Coronary artery (tissue), 2 donors: Measurements from ENCODE around the gene ACOX1.

Source experiments
- DNase-seq: peaks from one replicate; pipeline ENCODE4 v3.0.0-alpha.2; 2017; ENCODE audit warnings: low spot score
- H3K27ac ChIP-seq, 2 donors: fragments of 200-600 bp; sonication (generic); one replicate each; pipeline ENCODE4 v1.5.1; 2016 to 2019
- H3K4me3 ChIP-seq: fragments of 200-600 bp; sonication (generic); 2 replicates; pipeline ENCODE4 v1.5.1; 2016; ENCODE audit warnings: mild to moderate bottlenecking, moderate library complexity
- CTCF ChIP-seq: fragments of 200-600 bp; sonication (generic); IDR thresholded peaks from one replicate; pipeline ENCODE4 v1.5.1; 2019; ENCODE audit warnings: antibody characterized with exemption

ACOX1 gene

GRCh38 chr17:75922963-75923874, 55.7 kb downstream of the ACOX1 start:
- TF ChIP-seq CTCF, result no peak
- H3K4me3 ChIP-seq, result no peak overlapping the region
- DNase-seq, result no peak
- H3K27ac ChIP-seq, result no peak overlapping the region

DNA sequence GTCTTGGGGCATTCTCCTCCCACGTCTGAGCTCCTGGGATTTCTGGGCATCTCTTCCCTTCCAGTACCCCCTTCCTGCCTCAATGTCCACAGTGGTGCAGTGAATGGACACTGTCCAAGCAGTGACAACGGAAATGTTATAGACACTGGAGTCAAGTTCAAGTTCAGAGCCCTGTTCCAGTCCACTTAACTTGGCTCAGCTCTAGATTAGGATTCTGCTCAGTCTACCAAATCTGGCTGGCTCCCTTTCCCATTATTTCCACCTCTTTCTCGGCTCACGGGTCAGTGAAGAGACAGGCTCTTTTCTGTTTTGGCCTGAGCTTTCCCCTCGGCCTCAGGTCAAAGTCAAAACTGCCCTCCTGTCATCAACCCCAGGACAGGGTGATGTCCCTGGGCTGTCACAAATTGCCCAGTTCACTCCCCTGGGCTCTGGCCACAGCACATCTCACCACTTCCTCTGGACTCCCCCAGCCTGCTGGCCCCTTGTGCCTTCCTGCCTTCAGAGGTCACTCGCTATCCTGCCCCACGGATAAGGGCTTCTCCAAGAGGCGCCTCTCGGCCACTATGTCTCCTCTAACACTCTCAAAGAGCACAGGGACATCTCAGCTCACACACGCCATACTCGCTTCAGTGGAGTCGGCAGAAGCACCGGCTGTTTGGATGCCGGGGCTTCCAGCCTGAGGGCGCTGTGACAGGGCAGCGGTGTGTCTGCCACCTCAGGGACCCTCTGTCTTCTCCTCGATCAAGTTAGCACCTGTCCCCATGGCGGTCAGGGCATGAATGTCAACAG, 56.6 kb downstream of the ACOX1 start:
- no peak overlapping the region for H3K4me3 ChIP-seq
- no peak for DNase-seq
- no peak overlapping the region for H3K27ac ChIP-seq
- TF ChIP-seq CTCF, result no peak

- TF ChIP-seq CTCF, result no peak
- no peak for DNase-seq
- H3K27ac ChIP-seq, result no peak overlapping the region
- no peak overlapping the region for H3K4me3 ChIP-seq
These were observed 57.4 kb downstream of the ACOX1 start for GRCh38 chr17:75921596-75921995.

DNA sequence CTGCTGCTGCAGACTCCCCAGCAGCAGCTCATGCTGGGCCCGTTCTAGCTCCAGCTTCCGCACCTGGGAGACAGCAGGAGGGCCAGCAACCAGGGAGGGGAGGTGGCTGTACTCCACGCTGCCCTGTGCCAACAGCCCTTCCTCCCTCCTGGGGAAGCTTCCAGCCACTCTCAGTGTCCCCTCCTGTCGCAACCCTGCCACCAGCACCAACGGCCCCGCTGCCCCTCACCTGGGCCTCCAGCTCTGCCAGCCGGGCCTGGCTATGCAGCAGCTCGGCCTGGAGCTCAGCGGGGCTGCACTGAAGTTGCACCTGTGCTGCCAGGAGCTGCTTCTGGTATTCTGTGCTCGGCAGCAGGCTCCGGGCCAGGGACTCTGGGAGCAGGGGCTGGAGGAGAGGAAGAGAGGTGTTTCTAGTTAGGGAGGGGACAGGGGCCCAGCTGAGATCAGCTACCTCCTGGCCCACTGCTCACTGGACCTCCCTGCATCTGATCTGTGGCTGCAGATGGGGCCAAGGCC, 58.9 kb downstream of the ACOX1 start:
- Histone ChIP-seq H3K27ac (no peak overlapping the region), H3K4me3 (no peak overlapping the region)
- no peak for TF ChIP-seq CTCF
- no peak for DNase-seq

GRCh38 chr17:75919611-75920010, 59.4 kb downstream of the ACOX1 start:
- TF ChIP-seq CTCF, result no peak
- Histone ChIP-seq H3K27ac (no peak overlapping the region), H3K4me3 (no peak overlapping the region)
- DNase-seq, result no peak

DNA sequence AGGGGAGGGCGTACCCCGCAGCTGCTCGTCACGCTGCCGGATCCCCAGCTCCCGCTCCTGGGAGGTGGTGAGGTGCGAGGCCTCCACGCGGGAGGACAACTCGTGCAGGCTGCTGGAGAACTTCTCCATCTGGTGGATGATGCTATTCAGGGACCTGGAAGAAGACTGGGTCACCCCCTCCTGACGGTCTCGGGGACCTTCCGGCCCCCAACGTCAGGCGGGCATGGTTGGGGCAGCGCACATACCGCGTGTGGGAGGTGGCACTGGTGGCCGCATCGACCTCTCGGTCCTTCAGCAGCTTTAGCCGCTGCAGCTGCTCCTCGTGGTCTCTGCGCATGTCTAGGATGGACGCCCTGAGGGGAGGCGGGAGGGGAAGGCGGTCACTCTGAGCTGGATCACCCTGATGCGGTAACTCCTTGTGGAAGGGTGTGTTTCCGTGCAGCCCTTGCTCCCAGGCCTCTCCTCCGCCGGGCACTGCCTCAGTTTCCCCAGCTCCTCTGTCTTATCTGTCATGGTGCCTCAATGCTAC, 61.0 kb downstream of the ACOX1 start:
- DNase-seq, result no peak
- no peak overlapping the region for H3K4me3 ChIP-seq
- TF ChIP-seq CTCF, result no peak
- H3K27ac ChIP-seq, result no peak overlapping the region
